Measurements from ENCODE around the gene SPATC1L.
A peak's percentile ranks its signal among the peaks of the same experiment; 100 is the strongest.

Gene SPATC1L

DNA sequence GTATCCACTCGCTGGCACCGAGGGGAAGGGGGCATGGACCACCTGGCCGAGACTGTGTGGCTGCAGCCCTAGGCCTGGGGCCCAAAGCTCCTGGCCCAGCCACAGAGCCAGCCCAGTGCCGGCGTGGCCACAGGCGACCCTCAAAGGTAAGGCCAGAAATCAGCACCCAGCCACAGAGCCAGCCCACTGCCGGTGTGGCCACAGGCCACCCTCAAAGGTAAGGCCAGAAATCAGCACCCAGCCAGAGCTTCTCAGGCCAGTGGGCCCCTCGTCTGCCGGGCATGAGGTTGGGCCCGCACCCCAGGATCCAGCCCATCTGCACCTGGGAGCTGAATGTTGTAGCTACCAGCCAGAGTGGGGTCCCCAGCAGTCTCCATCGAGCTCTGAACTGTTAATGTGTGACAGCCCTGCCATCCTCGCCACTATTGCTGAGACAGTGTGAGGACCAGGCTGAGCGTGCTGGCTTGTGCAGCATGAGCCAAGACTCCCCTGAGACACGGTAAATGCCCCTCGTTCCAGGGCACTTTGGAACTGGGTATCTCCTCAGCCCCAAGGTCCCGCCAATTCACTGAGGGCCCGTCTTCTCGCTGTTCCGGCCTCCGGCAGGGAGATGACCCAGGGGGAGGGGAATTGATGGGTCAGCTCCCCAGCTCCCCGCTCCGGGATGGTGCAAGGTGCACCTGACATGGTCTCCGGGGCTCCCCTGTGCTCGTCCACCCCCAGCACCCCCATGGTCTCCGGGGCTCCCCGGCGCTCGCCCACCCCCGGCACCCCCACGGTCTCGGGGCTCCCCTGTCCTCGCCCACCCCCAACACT is 24.2 kb downstream of the SPATC1L start:
- no peak for DNase-seq

DNA sequence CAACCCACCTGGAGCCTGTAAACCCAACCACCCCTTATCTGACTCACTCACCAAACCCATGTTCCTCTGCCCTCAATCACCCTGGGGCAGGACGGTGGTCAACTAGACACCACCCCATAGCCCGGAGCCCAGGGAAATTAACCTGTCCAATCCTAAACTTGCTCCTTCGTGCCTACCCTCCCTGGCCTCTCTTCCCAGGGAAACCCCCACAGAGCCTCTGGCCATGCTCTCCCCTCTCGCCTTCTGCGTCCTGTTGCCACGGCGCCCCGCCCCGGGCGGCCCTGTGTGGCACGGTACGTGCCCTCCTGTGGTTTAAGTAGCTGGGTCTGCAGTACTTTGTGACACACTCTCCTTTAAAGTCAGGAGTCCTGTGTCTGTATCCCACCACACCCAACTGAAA is 24.9 kb downstream of the SPATC1L start:
- no peak for DNase-seq

DNA sequence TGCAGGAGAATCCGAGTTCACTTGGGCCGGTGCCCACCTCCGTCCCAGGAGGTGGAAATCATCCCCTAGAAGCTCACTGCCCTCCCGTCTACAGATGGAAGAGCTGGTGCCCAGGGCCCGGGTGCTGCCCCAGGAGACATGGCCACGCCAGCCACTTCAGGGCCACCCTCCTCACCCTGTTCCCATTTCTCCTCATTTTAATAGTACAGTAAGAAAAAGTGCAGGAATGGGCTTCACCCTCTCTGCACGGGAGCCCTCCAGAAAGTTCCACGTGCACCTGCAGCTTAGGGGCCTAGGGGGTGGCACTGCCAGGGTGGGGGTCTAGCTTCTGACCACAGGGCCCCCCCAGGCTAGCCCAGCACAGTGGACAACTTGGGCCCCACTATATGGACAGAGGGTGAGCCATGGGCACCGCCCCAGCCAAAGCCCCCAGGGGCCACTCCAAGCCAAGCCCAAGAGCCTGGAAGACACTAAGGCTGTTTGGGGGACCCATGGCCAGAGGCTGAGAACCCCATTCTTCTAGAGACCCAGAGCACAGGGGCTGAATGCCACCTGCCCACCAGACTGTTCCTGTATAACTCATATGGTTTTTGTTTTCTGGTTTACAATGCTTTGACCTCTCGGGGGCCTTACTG is 25.5 kb downstream of the SPATC1L start:
- DNase-seq = no peak

DNA sequence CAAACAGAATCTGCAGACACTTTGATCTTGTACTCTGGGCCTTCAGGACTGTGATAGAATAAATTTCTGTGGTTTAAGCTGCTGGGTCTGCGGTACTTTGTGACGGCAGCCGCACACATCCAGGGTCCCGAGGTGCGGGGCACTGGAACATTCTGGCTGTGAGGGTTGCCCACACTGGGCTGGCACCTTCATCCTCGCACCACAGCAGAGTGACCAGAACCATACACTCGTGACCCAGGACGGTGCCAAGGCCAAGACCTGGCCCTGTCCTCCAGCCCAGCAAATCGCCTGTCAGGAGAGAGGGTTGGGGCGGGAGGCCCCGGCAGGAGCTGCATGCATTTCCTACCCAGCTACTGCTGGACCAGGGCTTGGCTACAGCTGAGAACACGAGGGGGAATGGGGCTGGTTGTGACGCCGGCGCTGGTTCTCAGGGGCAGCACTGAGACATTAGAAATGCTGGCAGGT is 26.2 kb downstream of the SPATC1L start:
- no peak for DNase-seq

DNA sequence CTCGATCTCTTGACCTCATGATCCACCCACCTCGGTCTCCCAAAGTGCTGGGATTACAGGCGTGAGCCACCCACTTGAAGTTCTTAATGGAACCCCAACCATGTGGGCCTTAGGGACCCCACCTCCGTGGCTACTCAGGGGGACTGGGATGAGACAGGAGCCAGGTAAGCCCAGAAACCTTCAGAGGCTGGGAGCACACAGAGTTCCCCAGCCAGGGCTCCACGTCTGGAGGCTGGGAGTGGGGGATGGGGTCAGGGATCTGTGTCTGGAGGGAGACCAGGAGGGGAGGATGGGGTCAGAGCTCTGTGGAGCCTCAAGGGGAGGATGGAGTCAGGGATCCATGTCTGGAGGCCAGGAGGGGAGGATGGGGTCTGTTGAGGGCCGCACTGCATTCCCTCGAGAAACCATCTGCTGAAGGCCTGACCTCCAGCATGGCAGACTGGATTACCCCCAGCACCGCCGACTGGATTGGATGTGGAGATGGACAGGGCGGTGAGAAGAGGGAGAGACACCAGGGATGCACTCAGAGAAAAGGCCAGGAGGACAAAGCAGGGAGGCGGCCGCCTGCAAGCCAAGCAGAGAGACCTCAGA is 26.8 kb downstream of the SPATC1L start:
- no peak for DNase-seq

DNA sequence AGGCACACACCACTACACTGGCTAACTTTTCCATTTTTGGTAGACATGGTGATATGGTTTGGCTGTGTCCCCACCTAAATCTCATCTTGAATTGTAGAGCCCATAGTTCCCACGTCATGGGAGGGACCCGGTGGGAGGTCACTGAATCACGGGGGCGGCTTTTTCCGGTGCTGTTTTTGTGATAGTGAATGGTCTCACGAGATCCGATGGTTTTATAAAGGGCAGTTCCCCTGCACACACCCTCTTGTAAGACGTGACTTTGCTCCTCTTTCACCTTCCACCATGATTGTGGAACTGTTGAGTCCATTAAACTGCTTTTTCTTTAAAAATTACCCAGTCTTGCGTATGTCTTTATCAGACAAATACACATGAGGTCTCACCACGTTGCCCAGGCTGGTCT is 27.6 kb downstream of the SPATC1L start:
- DNase-seq = no peak

DNA sequence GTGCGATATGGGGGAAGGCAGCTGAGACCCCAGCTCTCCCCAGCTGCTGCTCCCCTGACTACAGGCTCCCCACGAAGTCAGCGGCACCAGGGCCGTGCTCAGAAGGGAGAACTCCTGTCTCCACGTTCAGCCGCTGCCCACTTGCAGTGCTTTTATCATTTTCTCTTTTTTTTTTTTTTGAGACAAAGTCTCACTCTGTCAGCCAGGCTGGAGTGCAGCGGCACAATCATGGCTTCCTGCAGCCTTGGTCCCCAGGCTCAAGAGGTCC is 27.9 kb downstream of the SPATC1L start:
- DNase-seq = no peak

DNA sequence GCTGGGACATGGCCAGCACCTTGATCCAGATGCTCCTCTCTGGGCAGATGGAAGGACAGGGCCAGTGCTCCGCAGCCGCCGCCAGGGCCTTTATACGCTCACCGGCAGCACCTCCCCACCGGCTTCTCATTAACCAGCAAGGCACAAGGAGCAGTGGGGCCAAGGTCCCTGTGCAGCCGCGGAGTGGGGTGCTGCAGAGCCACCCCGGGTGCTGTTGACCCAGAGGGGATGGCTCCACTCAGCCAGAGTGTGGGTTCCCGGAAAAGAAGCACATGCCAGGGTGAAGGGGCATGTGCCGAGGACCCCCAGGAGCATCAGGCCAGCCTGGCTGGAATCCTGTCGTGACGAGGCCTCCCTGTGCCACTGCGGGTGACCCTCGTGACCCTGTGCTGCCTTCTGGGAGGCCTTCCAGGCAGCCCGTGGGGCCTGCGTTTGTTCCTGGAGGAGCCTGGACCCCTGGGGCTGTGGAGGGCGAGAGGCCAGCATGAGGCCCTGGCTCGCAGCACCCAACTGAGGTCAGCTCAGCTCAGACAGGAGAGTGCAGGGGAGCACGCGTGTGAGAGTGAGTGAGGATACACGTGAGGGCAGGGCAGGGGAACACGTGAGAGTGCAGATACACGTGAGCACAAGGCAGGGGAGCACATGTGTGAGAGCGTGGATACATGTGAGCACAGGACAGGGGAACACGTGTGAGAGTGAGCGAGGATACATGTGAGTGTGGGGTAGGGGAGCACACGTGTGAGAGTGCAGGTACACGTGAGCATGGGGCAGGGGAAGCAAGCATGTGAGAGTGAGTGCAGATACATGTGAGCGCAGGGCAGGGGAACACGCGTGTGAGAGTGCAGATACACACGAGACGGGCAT is 28.5 kb downstream of the SPATC1L start, which contains the start of gene FTCD:
FTCD (minus strand) TSS at position 66 of the 864 bp plus-strand sequence; CDS start at position 10, 56 bp downstream.
- no peak for DNase-seq

DNA sequence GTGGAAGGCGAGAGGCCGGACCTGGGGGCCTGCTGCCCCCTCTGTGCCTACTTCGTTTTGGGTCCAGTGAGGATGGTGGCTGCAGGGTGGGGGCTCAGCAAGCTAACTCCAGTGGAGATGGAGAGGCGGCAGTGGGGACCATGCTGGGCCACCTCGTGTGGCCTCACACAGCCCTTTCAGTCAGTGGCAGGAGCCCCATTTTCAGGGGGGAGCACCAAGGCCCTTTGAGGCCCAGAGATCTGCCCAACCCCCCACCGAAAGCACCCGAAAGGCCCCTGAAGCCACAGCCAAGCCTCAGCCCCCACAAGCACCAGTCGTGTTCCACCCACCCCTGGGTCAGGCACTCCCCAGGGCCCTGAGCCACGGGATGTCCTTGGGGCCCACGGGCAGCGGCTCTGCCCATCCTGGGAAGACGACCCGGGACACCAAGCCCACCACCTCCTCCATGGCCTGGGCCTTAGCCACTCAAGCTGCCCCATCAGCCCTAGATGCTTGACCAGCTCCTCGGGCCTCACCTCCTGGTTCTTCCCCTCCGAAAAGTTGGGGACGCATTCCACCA is 29.2 kb downstream of the SPATC1L start:
- no peak for DNase-seq

DNA sequence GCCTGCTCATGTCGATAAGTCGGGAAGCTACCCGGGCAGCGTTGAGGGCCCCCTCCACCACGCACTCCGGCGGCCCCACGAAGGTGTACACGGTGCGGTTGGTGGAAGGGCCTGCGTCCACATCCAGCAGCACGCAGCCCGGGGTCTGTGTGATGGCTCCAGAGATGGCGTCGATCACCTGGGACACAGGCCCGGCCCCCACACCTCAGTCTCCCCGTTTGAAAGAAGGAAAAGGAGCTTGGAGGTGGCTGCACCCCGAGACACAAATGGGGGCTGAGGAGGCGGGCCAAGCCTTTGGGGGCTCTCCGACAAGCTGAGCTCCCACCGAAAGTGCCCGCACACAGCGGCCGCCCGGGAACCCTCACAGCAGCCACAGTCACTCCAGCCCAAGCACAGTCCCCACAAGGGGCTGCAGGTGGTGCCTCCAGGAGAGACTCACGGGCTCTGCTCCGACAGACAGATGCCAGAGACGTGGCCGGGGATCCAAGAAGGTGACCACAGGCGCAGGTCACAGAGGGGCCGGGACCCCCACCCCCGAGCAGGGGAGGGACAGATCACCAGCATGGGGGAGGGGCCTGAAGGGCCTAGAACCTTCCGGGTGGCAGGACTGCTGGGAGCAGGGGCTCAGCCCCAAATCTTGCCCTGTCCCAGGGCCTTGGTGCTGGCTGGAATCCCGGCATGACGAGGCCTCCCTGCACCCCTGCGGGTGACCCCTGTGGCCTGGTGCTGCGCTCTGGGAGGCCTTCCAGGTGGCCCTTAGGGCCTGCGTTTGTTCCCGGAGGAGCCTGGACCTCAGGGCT is 29.9 kb downstream of the SPATC1L start:
- DNase-seq = no peak

DNA sequence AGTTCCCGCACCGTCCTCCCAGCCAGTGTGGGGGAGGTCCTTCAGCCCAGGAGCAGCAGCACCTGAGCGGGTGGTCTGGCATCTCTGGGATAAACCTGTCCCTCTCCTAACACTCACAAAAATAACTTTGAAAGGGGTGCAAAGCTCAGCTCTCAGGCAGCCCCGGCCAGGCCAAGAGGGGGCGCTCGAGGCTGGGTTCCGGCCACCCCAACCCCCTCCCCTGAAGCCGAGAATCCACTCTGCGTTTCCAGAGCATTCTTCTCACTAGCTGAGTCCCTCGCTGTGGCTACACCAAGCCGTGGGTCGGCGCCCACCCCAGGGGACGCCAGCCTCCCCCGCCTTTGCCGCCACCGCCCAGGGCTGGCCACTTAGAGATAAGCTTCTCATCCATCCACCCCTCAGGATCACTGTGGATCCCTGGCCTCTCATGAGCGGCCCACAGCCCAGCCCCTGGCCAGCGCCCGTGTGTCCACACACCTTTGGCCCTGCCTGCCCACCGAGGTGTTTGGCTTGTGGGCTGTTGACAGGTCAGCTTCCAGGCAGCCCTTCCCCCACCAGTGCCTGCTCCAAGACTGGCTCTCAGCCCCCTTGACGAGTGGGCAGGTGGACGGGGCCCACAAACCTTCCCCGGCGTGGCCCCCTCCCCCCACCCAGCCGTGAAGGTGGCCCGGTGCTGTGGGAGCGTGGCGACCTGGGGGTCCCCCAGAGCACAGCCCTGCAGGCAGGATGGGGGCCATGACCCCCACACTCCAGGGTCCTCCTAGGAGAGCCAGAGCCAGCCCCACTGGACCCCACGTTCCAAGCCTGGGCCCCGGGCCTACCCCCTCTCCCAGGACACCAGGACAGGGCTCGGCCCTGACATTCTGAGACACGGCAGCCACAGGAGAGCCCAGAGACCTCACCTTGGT is 30.8 kb downstream of the SPATC1L start:
- DNase-seq = peak; percentile 24

DNA sequence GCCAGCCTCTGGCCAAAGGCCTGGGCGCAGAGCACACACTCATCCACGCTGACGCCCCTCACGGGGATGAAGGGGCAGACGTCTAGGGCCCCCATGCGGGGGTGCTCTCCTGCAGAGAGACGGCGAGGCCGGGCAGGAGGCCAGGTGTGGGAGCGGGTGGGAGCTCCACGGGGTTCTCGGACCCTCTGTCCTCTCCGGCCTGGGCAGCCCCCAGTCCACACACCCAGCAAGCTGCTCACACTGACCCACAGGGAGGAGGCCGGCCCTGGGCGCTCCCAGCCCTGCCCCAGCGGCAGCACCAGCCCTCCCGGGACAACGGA is 31.4 kb downstream of the SPATC1L start:
- DNase-seq = no peak

DNA sequence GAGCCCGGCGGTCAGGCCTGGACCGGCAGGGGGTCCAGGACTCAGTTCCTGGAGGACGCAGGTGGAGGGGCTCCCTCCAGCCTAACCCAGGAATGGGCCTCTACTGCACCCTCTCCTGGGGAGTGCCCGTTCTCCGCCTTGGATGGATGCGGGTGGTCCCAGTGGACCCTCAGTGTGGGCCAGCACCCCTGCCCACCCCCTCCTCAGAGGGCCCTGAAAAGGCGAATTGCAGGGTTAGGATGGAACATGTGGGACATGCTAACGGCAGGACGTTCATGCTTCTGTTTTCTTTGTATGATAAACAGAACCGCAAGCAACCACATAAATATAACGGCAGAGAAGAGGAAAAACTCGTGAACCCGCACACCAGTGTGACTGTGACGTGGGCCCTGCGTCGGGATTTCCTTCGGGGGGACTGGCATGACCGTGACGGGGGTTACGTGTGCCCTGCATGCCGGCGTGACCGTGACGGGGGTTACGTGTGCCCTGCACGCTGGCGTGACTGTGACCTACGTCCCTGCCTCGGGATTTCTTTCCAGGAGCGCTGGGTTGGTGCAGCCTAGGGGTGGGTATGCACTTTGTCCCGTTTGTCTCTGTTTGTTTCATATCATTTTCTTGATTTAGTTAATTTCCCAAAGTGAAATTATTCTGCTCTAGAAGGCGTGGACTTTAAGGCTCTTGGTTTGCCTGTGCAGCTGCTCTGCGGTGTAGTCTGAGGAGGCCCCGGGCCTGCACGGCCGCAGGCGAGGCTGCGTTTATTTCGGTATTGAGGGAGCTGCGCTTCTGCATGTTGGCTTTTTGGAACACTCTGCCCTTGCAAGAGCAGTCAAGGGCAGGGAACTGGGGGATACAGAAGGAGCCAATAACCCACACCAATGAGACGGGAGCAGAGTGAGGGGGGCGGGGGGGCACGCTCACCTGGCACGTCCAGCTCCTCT is 32.0 kb downstream of the SPATC1L start:
- DNase-seq = no peak

DNA sequence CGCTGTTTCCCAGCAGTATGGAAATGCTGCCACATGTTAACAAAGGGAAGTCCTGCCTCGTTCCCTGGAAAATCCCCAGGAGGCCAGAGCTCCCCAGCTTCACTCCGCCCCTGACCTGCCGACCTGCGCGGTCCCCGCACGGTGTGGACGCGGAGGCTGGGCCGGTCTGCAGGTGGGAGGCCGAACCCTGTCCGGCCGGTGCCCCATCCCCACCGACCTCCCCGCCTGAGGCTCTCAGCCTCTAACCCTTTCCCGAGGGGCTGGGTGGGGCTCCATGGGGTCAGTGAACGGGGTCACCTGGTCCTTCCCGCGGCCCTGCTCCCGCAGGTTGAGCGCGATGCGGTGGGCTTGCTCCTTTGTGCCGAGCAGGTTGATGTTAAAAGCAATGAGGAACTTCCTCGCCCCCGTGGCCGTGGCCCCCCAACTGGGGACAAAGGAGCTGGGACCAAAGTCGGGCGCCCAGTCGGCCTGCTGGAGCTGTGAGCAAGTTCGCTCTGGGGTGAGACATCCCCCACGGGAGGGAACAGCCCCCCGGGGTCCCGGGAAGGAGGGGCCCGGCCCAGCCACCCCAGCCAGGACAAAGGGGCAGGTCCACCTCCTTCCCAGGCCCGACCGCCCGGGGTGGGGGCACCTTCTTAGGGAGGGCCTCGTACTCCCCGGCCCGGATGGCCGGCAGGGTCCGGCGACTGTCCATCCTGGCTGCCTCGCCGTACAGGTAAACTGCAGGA is 32.8 kb downstream of the SPATC1L start:
- DNase-seq = no peak

DNA sequence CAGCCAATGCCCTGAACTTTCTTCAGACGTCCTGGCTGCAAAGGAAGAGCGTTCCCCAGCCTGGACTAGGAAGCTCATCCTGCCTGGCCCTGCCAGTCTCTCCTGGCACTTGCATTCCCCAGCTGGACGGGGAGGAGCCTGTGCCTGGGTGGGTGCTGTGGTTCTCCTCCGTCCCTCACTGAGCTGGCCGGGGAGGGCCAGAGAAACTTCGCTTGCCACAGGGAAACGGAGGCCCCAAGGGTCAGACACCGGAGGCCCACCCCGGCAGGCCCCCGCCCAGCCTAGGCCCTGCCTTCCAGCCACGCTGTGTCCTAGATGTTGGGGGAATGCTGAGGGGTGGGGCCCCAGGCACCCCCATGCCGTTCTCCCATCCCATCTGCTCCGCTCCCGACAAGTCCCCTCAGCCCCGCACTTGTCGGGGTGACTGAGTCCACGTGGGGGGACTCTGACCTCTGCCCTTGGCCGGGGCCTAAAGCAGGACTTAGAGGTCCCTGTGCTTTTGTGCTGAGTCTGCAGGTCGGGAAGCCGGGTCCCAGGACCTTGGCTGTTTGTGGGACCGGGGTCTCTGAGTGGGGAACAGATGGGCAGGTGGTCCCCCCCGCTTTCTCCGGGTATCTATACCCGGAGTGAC is 33.7 kb downstream of the SPATC1L start:
- DNase-seq = no peak

DNA sequence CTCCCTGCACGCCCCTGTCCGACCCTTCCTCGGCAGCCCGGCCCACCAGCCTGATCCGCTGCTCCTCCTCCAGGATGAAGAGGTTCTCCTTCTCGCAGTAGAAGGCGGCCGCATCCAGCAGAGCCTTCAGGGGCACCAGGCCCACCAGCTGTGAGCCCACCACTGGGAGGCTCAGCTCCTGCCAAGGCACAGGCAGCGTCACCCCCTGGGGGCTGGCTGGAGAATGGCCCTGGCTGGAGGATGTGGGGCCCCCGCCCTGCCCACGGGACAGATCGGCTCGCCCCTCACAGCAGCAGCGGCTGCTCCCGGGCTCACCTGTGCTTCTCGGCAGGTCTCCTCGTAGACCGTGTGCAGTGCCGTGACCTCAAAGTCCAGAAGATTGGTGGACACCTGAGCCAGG is 34.2 kb downstream of the SPATC1L start:
- no peak for DNase-seq

DNA sequence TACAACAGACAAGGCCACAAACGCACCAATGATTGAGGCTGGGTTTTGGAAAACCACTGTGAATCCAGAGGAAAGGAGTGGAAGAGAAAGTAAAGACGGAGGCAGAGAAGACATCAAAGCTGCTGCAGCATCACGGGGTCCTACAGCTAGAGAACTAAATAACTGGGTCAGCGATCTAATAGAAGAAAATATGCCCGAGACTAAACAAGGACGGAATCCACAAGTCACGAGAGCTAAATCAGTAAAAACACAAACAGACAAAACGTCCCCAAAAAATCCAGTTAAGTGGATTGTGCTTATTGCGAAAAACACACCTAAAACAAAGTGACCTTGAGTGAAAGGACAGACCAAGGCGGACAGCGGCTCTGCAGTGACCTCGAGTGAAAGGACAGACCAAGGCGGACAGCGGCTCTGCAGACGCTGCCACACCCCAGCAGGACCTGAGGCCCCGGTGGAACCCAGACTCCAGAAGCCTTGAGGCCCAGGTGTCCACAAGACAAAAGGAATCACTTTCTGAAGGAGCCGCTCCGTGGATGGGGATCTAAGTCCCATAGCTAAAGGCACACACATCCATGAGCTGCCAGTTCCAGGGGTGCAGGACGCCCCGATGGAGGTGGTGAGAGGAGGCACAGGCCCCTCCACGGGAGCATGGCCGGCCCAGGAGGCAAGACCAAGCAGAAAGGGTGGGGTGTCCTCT is 34.9 kb downstream of the SPATC1L start:
- no peak for DNase-seq

DNA sequence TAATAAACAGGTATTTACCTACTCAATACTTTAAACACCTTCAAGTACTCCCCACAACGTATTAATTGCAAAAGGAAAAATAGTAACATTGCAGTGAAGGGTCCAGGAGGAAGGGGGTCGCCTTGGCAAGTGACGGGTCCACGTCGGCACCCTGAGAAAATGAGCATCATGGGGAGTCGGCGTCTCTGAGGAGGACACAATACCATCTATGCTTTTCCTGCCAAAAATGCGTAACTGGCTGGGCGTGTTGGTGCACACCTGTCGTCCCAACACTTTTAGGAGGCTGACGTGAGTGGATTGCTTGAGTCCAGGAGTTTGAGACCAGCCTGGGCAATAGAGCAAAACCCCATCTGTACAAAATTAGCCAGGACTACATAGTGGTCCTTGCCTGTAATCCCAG is 36.2 kb downstream of the SPATC1L start:
- DNase-seq = no peak
